Activated T-cell treated with anti-CD3 and anti-CD28 coated beads, Interleukin-2, amount 50 U/mL, for 72 hours (primary cell): Measurements from ENCODE around the gene GNAI3. TPM values are rescaled to one million over a fixed set of nuclear protein-coding genes. Genes with fewer than 3 reads are reported as not detected.

Experiments used
- ATAC-seq, 2 donors: fragments of 150-1000 bp; cut with Tn5 transposase; replicated peaks in 1 of 2; 2 replicates each; pipeline ENCODE4 v1.10.0; 2021; ENCODE audit warnings: moderate library complexity in 2 of 2, mild to moderate bottlenecking in 1 of 2
- DNase-seq, 2 donors: peaks; one replicate each; pipeline ENCODE4 v3.0.0; 2021 to 2022; ENCODE audit warnings: mixed read lengths in 1 of 2
- H3K27ac Mint-ChIP-seq: one replicate; pipeline ENCODE4 v1.8.0; 2022; ENCODE audit warnings: mild to moderate bottlenecking, moderate library complexity, mixed read lengths
- H3K27me3 Mint-ChIP-seq: one replicate; pipeline ENCODE4 v1.8.0; 2022; ENCODE audit warnings: low read depth, mixed read lengths
- H3K36me3 Mint-ChIP-seq, 2 donors: one replicate each; pipeline ENCODE4 v1.8.0; 2022; ENCODE audit warnings: mixed read lengths in 2 of 2, mild to moderate bottlenecking in 1 of 2; ENCODE audit not compliant: insufficient read depth in 2 of 2
- H3K4me1 Mint-ChIP-seq: one replicate; pipeline ENCODE4 v1.8.0; 2022; ENCODE audit warnings: low read depth, mixed read lengths
- H3K4me3 Mint-ChIP-seq, 2 donors: one replicate each; pipeline ENCODE4 v1.8.0; 2022; ENCODE audit warnings: mild to moderate bottlenecking in 2 of 2, mixed read lengths in 2 of 2, moderate library complexity in 2 of 2
- H3K9me3 Mint-ChIP-seq, 2 donors: one replicate each; pipeline ENCODE4 v1.8.0; 2022; ENCODE audit warnings: mixed read lengths in 2 of 2
- total RNA-seq, 2 donors: library from RNA; stranded (reverse); gene quantifications; one replicate each; pipeline ENCODE4 v1.2.3, GENCODE V29; 2022

GNAI3 gene
- total RNA-seq, 2 donors from 2014 or later: 8.9 to 10.1 TPM

DNA sequence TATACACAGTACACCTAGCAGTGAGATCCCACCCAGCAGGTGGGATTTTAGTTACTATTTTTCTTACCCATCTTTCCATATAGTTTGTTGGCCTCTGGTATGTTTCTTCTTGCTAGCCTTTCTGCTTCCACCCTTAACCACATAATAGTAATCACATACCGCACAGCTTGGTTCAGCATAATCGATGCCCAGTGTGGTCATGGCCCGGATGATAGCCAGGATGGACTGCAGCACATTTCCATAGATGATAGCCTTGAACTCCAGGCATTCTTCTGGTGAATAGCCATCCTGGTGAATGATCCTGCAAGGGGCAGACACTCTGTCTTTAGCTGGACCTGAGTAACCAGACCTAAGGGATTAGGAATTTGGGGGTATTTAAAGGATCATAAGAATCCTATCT lies 61.5 kb downstream of the GNAI3 start:
- H3K27me3 Mint-ChIP-seq: no peaks in the 10 kb centered on the region
- H3K36me3 Mint-ChIP-seq: no peaks in the 10 kb centered on the region
- DNase-seq (no peak), ATAC-seq (no peak)
- H3K9me3 Mint-ChIP-seq: no peaks in the 10 kb centered on the region
- H3K4me3 Mint-ChIP-seq: no peak overlapping the region
- H3K4me1 Mint-ChIP-seq: no peaks in the 10 kb centered on the region
- H3K27ac Mint-ChIP-seq: no peak overlapping the region

- Mint-ChIP-seq H3K36me3 (no peaks in the 10 kb centered on the region), H3K4me3 (no peak overlapping the region), H3K4me1 (peaks cover 3% of the 10 kb centered on the region), H3K27ac (no peak overlapping the region), H3K9me3 (no peaks in the 10 kb centered on the region), H3K27me3 (no peaks in the 10 kb centered on the region)
- DNase-seq (no peak), ATAC-seq (no peak)
Measured at GRCh38 chr1:109610609-109611307, 62.3 kb downstream of the GNAI3 start.

DNA sequence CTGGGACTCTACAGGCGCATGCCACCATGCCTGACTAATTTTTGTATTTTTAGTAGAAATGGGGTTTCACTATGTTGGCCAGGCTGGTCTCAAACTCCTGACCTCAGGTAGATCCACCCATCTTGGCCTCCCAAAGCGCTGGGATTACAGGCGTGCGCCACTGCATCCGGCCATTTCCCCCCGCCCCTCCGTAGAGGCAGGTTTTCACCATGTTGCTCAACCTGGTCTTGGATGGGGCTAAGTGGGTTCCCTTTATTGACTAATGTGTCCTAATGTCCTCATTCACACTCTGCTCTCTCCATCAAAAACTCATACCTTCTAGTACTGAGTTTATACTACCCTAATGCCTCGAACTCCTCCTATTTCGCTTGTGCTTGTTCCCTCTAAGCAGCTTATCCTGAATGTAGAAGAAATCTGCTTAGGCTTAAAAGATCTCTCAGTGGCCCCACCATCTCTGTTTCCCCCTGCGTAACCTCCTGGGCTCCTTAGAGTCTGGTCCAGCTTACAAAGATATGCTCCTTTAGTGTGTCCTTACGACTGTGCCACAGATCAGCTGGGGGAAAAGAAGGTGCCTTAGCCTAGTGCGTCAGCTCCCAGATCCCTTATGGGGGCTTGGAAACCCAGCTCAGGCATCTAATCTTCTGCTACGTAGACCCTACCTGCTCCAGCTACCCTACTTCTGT lies 63.0 kb downstream of the GNAI3 start:
- no peak overlapping the region for H3K4me3 Mint-ChIP-seq
- H3K27ac Mint-ChIP-seq: no peak overlapping the region
- no peaks in the 10 kb centered on the region for H3K9me3 Mint-ChIP-seq
- ATAC-seq (no peak), DNase-seq (no peak)
- H3K4me1 Mint-ChIP-seq: peaks cover 10% of the 10 kb centered on the region
- no peaks in the 10 kb centered on the region for H3K36me3 Mint-ChIP-seq
- no peaks in the 10 kb centered on the region for H3K27me3 Mint-ChIP-seq

DNA sequence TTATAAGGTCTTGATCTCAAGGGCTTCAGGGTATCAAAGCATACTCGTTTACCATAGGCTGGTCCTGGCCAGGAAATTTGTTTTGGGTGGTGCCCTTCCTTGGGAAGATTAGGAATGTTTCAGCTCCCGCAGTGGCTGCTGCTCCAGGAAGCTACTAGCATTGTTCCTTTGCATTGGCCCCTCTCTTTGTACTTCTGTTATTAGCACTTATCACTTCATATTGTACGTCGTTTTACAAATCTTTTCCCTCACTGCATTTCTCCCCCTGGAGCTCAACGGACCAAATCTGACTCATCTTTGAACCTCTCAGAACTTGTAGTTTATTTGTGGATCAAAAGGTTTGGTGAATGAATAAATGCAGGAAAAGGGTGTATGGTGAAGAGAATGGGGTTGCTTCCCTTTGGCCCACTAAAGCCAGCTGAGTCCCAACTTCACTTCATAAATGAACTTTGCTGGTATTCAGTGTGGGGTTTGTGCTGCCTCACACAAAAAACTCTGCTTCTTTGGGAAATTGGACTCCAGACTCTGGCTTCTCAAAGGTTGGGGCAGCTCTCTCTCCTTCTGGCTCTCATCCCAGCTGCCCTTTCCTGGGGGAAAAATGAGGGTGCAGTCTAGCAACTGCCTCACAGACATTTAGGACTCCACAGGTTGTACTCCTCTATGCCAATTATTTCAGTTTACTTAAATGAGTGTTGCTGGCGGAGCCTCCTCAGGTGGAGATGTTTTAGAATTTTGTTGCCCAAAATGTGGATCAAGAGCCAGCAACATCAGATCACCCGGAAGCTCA lies 65.1 kb downstream of the GNAI3 start:
- ATAC-seq (no peak), DNase-seq (no peak)
- Mint-ChIP-seq H3K4me3 (no peak overlapping the region), H3K27ac (no peak overlapping the region), H3K9me3 (no peaks in the 10 kb centered on the region), H3K27me3 (no peaks in the 10 kb centered on the region), H3K4me1 (peaks cover 26% of the 10 kb centered on the region), H3K36me3 (no peaks in the 10 kb centered on the region)

DNA sequence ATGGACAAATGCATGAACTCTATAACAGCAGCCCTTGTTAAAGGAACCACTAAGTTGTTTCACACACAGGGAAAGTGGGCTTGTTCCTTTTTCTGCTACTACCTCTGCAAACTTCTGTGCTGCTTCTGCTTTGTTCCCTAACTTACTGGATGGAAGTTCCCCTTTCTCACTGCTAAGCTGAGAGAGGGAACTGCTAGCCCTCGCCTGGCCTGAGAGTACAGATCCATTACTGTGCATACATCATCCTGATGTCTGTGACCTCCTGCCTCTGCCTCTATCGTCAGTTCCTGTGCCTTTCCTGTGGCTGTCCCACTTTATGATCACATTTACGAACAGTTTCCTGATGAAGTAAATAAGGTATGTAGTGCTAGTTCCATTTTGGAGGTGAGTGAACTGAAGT lies 67.5 kb downstream of the GNAI3 start:
- Mint-ChIP-seq H3K27ac (peak overlapping the region; percentile 47), H3K4me1 (peaks cover 41% of the 10 kb centered on the region), H3K36me3 (peaks cover 2% of the 10 kb centered on the region in 2 donors), H3K27me3 (no peaks in the 10 kb centered on the region), H3K9me3 (no peaks in the 10 kb centered on the region), H3K4me3 (peak overlapping the region in 1 of 2 donors; percentile 32)
- ATAC-seq (no peak), DNase-seq (no peak)

DNA sequence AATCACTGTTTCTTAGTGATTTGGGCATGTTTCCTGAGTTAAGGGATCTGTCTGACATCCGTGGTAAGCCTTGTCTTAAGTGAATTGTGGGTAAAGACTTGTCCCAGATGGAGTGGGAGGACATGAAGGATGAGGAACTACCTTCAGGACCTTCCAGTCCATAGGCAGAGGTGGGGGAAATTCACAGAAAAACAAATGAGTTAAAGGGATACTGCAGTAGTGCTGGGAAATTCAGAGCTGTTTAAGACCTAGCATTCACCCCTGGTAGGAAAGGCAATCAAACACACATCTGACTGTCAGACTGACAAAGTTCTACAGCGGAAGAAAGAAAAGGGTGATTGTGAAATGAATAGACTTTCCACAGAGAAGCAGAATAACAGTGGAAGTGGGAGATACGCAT lies 68.0 kb downstream of the GNAI3 start:
- ATAC-seq (no peak), DNase-seq (no peak)
- H3K4me1 Mint-ChIP-seq: peaks cover 45% of the 10 kb centered on the region
- H3K27me3 Mint-ChIP-seq: no peaks in the 10 kb centered on the region
- peaks cover 2% of the 10 kb centered on the region in 2 donors for H3K36me3 Mint-ChIP-seq
- H3K27ac Mint-ChIP-seq: peak overlapping the region; percentile 47
- H3K9me3 Mint-ChIP-seq: no peaks in the 10 kb centered on the region
- peak overlapping the region in 1 of 2 donors; percentile 32 for H3K4me3 Mint-ChIP-seq

GRCh38 chr1:109617291-109617801 lies 68.9 kb downstream of the GNAI3 start:
- no peak overlapping the region for H3K27ac Mint-ChIP-seq
- H3K4me3 Mint-ChIP-seq: peak overlapping the region in 1 of 2 donors; percentile 19
- H3K9me3 Mint-ChIP-seq: no peaks in the 10 kb centered on the region

GRCh38 chr1:109618661-109619575 lies 70.5 kb downstream of the GNAI3 start:
- Mint-ChIP-seq H3K9me3 (no peaks in the 10 kb centered on the region), H3K27me3 (no peaks in the 10 kb centered on the region), H3K4me1 (peaks cover 70% of the 10 kb centered on the region), H3K4me3 (peak overlapping the region; percentile 91 to 98), H3K36me3 (peaks cover 2% of the 10 kb centered on the region in 2 donors), H3K27ac (peak overlapping the region; percentile 97)
- ATAC-seq: no peak
- DNase-seq: no peak

More at GRCh38 chr1:109617291-109617801, 68.9 kb downstream of the GNAI3 start:
- DNase-seq (no peak), ATAC-seq (peak; percentile 16 to 23)
- peaks cover 2% of the 10 kb centered on the region in 2 donors for H3K36me3 Mint-ChIP-seq
- H3K4me1 Mint-ChIP-seq: peaks cover 55% of the 10 kb centered on the region
- H3K27me3 Mint-ChIP-seq: no peaks in the 10 kb centered on the region

DNA sequence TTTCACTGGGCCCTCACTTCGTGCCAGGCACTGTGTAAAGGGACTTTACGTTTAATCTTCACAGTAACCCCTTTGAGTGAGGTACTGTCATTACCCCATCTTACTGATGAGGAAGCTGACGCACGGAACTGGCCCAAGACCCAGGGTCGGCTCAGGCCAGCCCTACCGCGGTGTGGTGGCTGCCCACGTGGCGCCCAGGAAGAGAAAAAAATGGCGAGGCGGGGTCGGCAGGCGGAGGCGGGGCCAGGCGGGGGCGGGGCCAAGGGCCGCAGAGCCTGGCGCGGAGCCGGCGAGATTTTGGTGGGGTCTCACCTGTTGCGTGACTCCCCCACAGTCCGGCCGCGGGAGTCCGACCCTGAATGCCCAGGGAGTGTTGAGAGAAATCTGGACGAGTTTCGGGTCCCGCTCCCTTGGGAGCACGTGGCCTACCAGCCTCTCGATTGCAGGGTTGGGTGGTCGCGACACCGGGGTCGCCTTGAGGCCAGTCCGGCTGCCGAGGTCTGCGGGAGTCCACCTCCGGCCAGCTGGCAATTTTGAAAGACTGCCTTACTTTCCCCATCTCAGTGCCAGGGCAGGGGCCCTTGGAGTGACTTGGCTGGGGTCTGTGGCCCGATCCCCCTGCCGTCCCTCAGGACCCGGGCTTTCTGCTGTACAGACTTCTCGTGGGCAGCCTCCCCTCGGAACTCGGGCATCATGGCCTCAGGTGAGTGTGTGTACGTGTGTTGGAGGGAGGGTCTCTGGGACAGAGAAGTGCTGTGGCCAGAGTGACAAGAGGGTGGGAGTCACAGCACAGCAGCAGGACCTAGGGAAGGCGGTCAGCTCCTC lies 71.4 kb downstream of the GNAI3 start, which contains the start of the genes AMPD2 and GNAT2:
Gene AMPD2, plus strand, starts transcription at position 262 of the 825 bp plus-strand sequence. CDS start 1,339 bp downstream, outside the sequence.
Gene GNAT2, minus strand, starts transcription at position 41 of the 825 bp plus-strand sequence. CDS start 6,746 bp downstream, outside the sequence.
- no peaks in the 10 kb centered on the region for H3K27me3 Mint-ChIP-seq
- DNase-seq (peak; percentile 83 to 87), ATAC-seq (peak; percentile 65 to 69)
- peaks cover 2% of the 10 kb centered on the region in 2 donors for H3K36me3 Mint-ChIP-seq
- H3K9me3 Mint-ChIP-seq: no peaks in the 10 kb centered on the region
- peak within 1 kb of the TSS; percentile 97 for H3K27ac Mint-ChIP-seq
- peak within 1 kb of the TSS; percentile 91 to 98 for H3K4me3 Mint-ChIP-seq
- peaks cover 79% of the 10 kb centered on the region for H3K4me1 Mint-ChIP-seq

- Mint-ChIP-seq H3K4me1 (peaks cover 80% of the 10 kb centered on the region), H3K4me3 (peak overlapping the region; percentile 91 to 98), H3K36me3 (peaks cover 2% of the 10 kb centered on the region in 2 donors), H3K27me3 (no peaks in the 10 kb centered on the region), H3K9me3 (no peaks in the 10 kb centered on the region), H3K27ac (peak overlapping the region; percentile 97)
- DNase-seq: no peak
- no peak for ATAC-seq
Measured at GRCh38 chr1:109620401-109620791, 72.0 kb downstream of the GNAI3 start.

DNA sequence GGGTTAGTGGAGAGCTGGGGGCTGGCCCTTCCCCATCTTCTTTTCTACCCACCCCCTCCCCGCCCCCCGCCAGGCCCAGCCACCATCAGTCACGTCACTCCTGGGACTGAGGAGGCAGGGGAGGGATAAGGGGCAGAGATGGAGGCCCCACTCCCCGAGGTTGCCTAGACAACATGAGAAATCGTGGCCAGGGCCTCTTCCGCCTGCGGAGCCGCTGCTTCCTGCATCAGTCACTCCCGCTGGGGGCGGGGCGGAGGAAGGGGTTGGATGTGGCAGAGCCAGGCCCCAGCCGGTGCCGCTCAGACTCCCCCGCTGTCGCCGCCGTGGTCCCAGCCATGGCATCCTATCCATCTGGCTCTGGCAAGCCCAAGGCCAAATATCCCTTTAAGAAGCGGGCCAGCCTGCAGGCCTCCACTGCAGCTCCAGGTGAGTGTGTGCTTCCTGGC lies 72.4 kb downstream of the GNAI3 start:
- peak overlapping the region; percentile 97 for H3K27ac Mint-ChIP-seq
- H3K4me3 Mint-ChIP-seq: peak overlapping the region; percentile 91 to 98
- peaks cover 76% of the 10 kb centered on the region for H3K4me1 Mint-ChIP-seq
- no peaks in the 10 kb centered on the region for H3K9me3 Mint-ChIP-seq
- H3K36me3 Mint-ChIP-seq: peaks cover 2% of the 10 kb centered on the region in 2 donors
- ATAC-seq (peak; percentile 86 to 87), DNase-seq (peak; percentile 97 to 99)
- H3K27me3 Mint-ChIP-seq: no peaks in the 10 kb centered on the region
